ENCODE data around the gene OR8B2. TPM values are rescaled to one million over a fixed set of nuclear protein-coding genes. Genes with fewer than 3 reads are reported as not detected.

The OR8B2 gene
- total RNA-seq, 1 donor from 2014 or later, result not detected

Other genes with a start within 250 kb of the OR8B2 start
- 0.67 TPM for gene OR10D3, start 201.2 kb downstream of the OR8B2 start, total RNA-seq (ENCODE audit: unreplicated experiment)
- 0.13 TPM for gene OR8G1, start 143.4 kb downstream of the OR8B2 start, total RNA-seq (ENCODE audit: unreplicated experiment)
- 0.18 TPM for gene OR8G5, start 128.1 kb downstream of the OR8B2 start, total RNA-seq (ENCODE audit: unreplicated experiment)
- gene OR8D1, start 70.5 kb downstream of the OR8B2 start, total RNA-seq (ENCODE audit: unreplicated experiment), result not detected
- not detected for gene OR8D2, start 64.3 kb downstream of the OR8B2 start, total RNA-seq (ENCODE audit: unreplicated experiment)
- not detected for gene OR8B3, start 14.5 kb upstream of the OR8B2 start, total RNA-seq (ENCODE audit: unreplicated experiment)
- not detected for gene OR8B4, start 40.4 kb upstream of the OR8B2 start, total RNA-seq (ENCODE audit: unreplicated experiment)
- gene OR8B8, start 61.2 kb upstream of the OR8B2 start, total RNA-seq (ENCODE audit: unreplicated experiment), result 0.28 TPM
- gene OR8B12, start 159.2 kb upstream of the OR8B2 start, total RNA-seq (ENCODE audit: unreplicated experiment), result not detected
- gene OR8A1, start 185.5 kb upstream of the OR8B2 start, total RNA-seq (ENCODE audit: unreplicated experiment), result 0.46 TPM
- gene PANX3, start 226.9 kb upstream of the OR8B2 start, total RNA-seq (ENCODE audit: unreplicated experiment), result 0.21 TPM
- gene TBRG1, start 238.4 kb upstream of the OR8B2 start, total RNA-seq (ENCODE audit: unreplicated experiment), result 87.3 TPM